OCI-LY1 (cell line): ENCODE measurements around the gene MCM6.

Experiments used
- H2AFZ ChIP-seq: fragments of 200-600 bp; sonication (generic), shearing (Covaris generic); 2 replicates; pipeline ENCODE4 v1.6.0; 2014; ENCODE audit warnings: antibody characterized with exemption, mild to moderate bottlenecking, low read length
- H3F3A ChIP-seq: fragments of 200-600 bp; sonication (generic), shearing (Covaris generic); 2 replicates; pipeline ENCODE4 v1.6.0; 2014; ENCODE audit warnings: mild to moderate bottlenecking, antibody characterized with exemption, low read length, moderate library complexity; ENCODE audit not compliant: insufficient read depth
- H3K27ac ChIP-seq: fragments of 200-600 bp; sonication (generic); 2 replicates; pipeline ENCODE4 v1.5.1; 2014; ENCODE audit warnings: low read length, mixed run types, mild to moderate bottlenecking, low read depth; ENCODE audit not compliant: poor library complexity, severe bottlenecking
- H3K27me3 ChIP-seq: fragments of 200-600 bp; sonication (generic); 2 replicates; pipeline ENCODE4 v1.6.0; 2014; ENCODE audit warnings: antibody characterized with exemption, mild to moderate bottlenecking, low read length, moderate library complexity; ENCODE audit not compliant: insufficient read depth
- H3K36me3 ChIP-seq: fragments of 200-600 bp; sonication (generic); 2 replicates; pipeline ENCODE4 v1.6.1; 2014; ENCODE audit warnings: mild to moderate bottlenecking, antibody characterized with exemption, low read length, moderate library complexity, mixed read lengths; ENCODE audit not compliant: insufficient read depth
- H3K4me1 ChIP-seq: fragments of 200-600 bp; sonication (generic); 2 replicates; pipeline ENCODE4 v1.5.1; 2014; ENCODE audit warnings: mild to moderate bottlenecking, low read length, moderate library complexity; ENCODE audit not compliant: insufficient read depth, severe bottlenecking
- H3K4me2 ChIP-seq: fragments of 200-600 bp; sonication (generic), shearing (Covaris generic); 2 replicates; pipeline ENCODE4 v1.6.1; 2014; ENCODE audit warnings: low read length
- H3K4me3 ChIP-seq: fragments of 200-600 bp; sonication (generic); 2 replicates; pipeline ENCODE4 v1.5.1; 2014; ENCODE audit warnings: low read length, low read depth, mild to moderate bottlenecking, mixed read lengths; ENCODE audit not compliant: poor library complexity, severe bottlenecking
- H3K79me2 ChIP-seq: fragments of 200-600 bp; shearing (Covaris generic); 2 replicates; pipeline ENCODE4 v1.6.1; 2016; ENCODE audit warnings: mixed run types, low read length, mixed read lengths; ENCODE audit not compliant: insufficient read depth
- H3K9ac ChIP-seq: fragments of 200-600 bp; sonication (generic), shearing (Covaris generic); 2 replicates; pipeline ENCODE4 v1.6.1; 2014; ENCODE audit warnings: mild to moderate bottlenecking, low read length, mixed read lengths
- H3K9me2 ChIP-seq: fragments of 200-600 bp; sonication (generic), shearing (Covaris generic); 2 replicates; pipeline ENCODE4 v1.6.1; 2014; ENCODE audit warnings: low read depth, mild to moderate bottlenecking, low read length, mixed read lengths
- H3K9me3 ChIP-seq: fragments of 200-600 bp; shearing (Covaris generic); 2 replicates; pipeline ENCODE4 v1.6.1; 2014; ENCODE audit warnings: low read length, mixed read lengths
- H4K20me1 ChIP-seq: fragments of 200-600 bp; sonication (generic), shearing (Covaris generic); 2 replicates; pipeline ENCODE4 v1.6.0; 2016; ENCODE audit warnings: mild to moderate bottlenecking, low read length; ENCODE audit not compliant: insufficient read depth
- EZH2 ChIP-seq: fragments of 200-600 bp; sonication (generic), shearing (Covaris generic); IDR thresholded peaks from 2 replicates; pipeline ENCODE4 v1.8.0; 2017; ENCODE audit warnings: borderline replicate concordance, mixed run types, mild to moderate bottlenecking, antibody characterized with exemption, low read length, moderate library complexity, mixed read lengths
- TF ChIP-seq, protein P1 (sequence below): fragments of 200-600 bp; sonication (generic), shearing (Covaris generic); IDR thresholded peaks from 2 replicates; pipeline ENCODE4 v1.5.1; 2017; ENCODE audit warnings: mild to moderate bottlenecking, antibody characterized with exemption, low read length, moderate library complexity, mixed read lengths

MCM6 gene

DNA sequence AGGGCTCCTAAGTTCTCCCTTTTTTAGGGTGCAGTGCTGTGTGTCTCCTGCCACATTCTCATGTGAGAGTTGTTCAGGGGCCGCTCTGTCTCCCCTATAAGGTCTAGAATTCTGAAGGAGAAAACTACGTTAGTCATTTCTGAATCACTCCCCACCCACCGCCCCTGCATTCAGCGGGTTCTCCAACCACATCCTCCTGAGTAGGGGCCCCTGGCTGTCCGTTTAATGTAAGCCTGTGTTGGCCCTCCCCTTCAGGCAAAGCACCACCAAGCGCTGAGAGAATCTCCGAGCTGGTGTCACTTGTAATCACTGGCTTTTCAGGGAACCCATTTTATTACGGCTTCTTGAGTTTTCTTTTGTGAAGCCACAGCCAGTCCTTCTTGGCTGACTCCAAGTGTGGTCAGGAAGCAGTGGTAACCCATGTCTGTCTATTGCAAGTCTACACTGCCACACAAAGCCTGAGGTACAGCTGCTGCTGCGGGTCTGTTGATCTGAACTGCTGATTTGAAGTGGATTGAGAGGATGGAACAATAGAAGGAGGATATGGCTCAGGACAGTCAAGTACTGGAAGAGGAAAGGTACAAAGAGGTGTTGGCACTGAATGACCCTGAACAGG is 56.1 kb downstream of the MCM6 start:
- no peaks in the 10 kb centered on the region for H3K9me3 ChIP-seq
- H3K9ac ChIP-seq = no peak overlapping the region
- no peaks in the 10 kb centered on the region for H3K4me1 ChIP-seq
- H4K20me1 ChIP-seq = no peaks in the 10 kb centered on the region
- H3K36me3 ChIP-seq = peaks cover 13% of the 10 kb centered on the region
- no peaks in the 10 kb centered on the region for H3K79me2 ChIP-seq
- no peak overlapping the region for H3K27ac ChIP-seq
- no peaks in the 10 kb centered on the region for H3K9me2 ChIP-seq
- H3F3A ChIP-seq = no peaks in the 10 kb centered on the region
- H3K27me3 ChIP-seq = no peaks in the 10 kb centered on the region
- no peak overlapping the region for H3K4me2 ChIP-seq
- H3K4me3 ChIP-seq = no peak overlapping the region
- H2AFZ ChIP-seq = no peak overlapping the region
- TF ChIP-seq EZH2 = no peak
- TF ChIP-seq, protein P1, sequence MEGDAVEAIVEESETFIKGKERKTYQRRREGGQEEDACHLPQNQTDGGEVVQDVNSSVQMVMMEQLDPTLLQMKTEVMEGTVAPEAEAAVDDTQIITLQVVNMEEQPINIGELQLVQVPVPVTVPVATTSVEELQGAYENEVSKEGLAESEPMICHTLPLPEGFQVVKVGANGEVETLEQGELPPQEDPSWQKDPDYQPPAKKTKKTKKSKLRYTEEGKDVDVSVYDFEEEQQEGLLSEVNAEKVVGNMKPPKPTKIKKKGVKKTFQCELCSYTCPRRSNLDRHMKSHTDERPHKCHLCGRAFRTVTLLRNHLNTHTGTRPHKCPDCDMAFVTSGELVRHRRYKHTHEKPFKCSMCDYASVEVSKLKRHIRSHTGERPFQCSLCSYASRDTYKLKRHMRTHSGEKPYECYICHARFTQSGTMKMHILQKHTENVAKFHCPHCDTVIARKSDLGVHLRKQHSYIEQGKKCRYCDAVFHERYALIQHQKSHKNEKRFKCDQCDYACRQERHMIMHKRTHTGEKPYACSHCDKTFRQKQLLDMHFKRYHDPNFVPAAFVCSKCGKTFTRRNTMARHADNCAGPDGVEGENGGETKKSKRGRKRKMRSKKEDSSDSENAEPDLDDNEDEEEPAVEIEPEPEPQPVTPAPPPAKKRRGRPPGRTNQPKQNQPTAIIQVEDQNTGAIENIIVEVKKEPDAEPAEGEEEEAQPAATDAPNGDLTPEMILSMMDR = no peak

DNA sequence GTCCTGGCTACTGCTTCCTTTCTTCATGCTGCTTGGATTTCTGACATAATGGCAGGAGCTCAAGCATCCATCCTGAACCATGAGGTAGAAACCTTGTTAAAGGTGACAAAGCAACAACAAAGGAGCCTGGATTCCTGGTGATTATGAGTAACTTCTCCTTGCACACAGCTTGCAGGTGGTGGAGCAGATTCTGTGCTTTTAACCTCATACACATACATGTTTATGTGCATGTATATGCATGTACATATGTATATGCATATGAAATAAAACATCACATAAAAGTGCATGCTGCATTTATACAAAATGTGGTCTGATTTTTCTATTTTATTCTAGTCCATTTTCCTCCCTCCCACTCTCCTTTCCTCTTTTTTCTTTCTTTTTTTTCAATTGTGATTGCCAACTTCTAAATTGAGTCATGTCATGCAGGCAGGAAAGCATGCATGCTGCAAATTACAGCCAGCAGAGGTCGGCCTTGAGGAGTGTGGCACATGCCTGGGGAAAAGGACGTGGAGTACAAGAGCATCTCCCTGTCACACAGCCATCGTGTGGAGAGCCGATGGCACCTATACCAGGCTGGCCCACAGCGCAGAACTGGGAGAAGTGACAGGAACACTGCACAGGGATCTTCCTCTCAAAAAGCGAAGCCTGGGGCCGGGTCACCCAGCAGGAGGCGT is 57.2 kb downstream of the MCM6 start:
- Histone ChIP-seq H2AFZ (no peak overlapping the region), H3K27ac (no peak overlapping the region), H3K79me2 (no peaks in the 10 kb centered on the region), H3K4me2 (no peak overlapping the region), H3K9me3 (no peaks in the 10 kb centered on the region), H3F3A (no peaks in the 10 kb centered on the region), H4K20me1 (no peaks in the 10 kb centered on the region), H3K9me2 (no peaks in the 10 kb centered on the region), H3K36me3 (peaks cover 13% of the 10 kb centered on the region), H3K4me1 (no peaks in the 10 kb centered on the region), H3K27me3 (no peaks in the 10 kb centered on the region), H3K4me3 (no peak overlapping the region), H3K9ac (no peak overlapping the region)
- no peak for TF ChIP-seq EZH2
- TF ChIP-seq, protein P1 = peak; percentile 69

DNA sequence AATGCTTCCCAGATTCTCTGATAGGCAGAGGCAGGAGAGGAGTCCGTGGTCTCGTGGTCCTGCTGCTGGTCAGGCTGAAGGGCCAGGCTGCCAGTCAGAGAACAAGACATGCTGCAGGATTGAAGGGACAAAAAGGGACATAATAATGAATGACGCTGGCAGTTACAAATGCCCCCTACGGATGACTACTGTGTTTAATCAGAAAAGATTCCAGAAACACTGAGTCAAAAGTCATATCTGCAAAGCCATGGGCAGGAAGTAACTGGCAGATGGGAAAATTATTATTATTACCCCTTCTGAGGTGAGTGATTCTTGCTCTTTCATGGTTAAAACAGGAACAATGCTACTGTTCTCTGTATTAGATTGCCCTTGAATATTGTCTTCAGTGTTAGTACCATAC is 58.3 kb downstream of the MCM6 start:
- Histone ChIP-seq H3K9me3 (no peaks in the 10 kb centered on the region), H3K9ac (no peak overlapping the region), H3K27me3 (no peaks in the 10 kb centered on the region), H3K79me2 (no peaks in the 10 kb centered on the region), H3K27ac (no peak overlapping the region), H3K4me3 (no peak overlapping the region), H3K36me3 (peaks cover 7% of the 10 kb centered on the region; the same call in 1 of the 2 replicates), H3K9me2 (no peaks in the 10 kb centered on the region), H2AFZ (no peak overlapping the region), H3K4me2 (no peak overlapping the region), H4K20me1 (no peaks in the 10 kb centered on the region), H3K4me1 (no peaks in the 10 kb centered on the region), H3F3A (no peaks in the 10 kb centered on the region)
- TF ChIP-seq, protein P1 = no peak
- TF ChIP-seq EZH2 = no peak
